K562 (cell line): ENCODE measurements around the gene NRF1. TPM values are rescaled to one million over a fixed set of nuclear protein-coding genes. Genes with fewer than 3 reads are reported as not detected.
A peak's percentile ranks its signal among the peaks of the same experiment; 100 is the strongest.

Source experiments
- ATAC-seq: fragments of 200-7000 bp; cut with Tn5 transposase; 3 replicates; pipeline ENCODE4 v1.9.1; 2020; ENCODE audit warnings: moderate library complexity
- BruUV-seq: library from RNA; stranded (reverse); fragments of 400-500 nt; replicated peaks from 2 replicates; lab custom pipeline; 2021; lab: Mats Ljungman, UMichigan
- CTCF ChIA-PET: fragments of 300-600 bp; formaldehyde crosslinking; extraction: SDS; loops from one replicate; lab custom pipeline; 2021; ENCODE audit warnings: low intra/inter-chr PET ratio; lab: Yijun Ruan, JAX
- POLR2A ChIA-PET: fragments of 300-600, 350-650 bp; sonication (Branson Sonifier 250); formaldehyde crosslinking; extraction: SDS; loops from one replicate; lab custom pipeline; 2021; ENCODE audit warnings: antibody characterized with exemption, inconsistent platforms; lab: Yijun Ruan, JAX
- DNase-seq, 4 experiments: peaks; one replicate each; pipeline versions ENCODE4 v3.0.0 to v3.0.0-alpha.2; 2011 to 2018; ENCODE audit warnings: low spot score in 3 of 4, mixed read lengths in 3 of 4; ENCODE audit errors: extremely low read depth in 1 of 4
- FAIRE-seq: peaks from 2 replicates; lab custom pipeline; 2011; peaks lifted over from hg19 to GRCh38; lab: Jason Lieb, UNC
- H2AFZ ChIP-seq: 2 replicates; pipeline ENCODE4 v1.6.0; 2011; ENCODE audit warnings: low read depth, low read length, control low read depth, inconsistent platforms
- H3K27ac ChIP-seq: fragments of 200-600 bp; 3 replicates; pipeline ENCODE4 v1.8.0; 2011; ENCODE audit warnings: low read depth, mild to moderate bottlenecking, control low read depth, inconsistent platforms, low read length, moderate library complexity, mixed read lengths; ENCODE audit errors: extremely low read depth
- H3K27me3 ChIP-seq, 2 experiments: fragments of 300-600 bp in 1 of 2; 2 replicates in 1 of 2; 3 replicates in 1 of 2; pipeline versions ENCODE4 v1.6.0 to v1.8.0; 2011; ENCODE audit warnings: inconsistent platforms in 2 of 2, low read length in 2 of 2, mild to moderate bottlenecking in 1 of 2, mixed read lengths in 1 of 2, moderate library complexity in 1 of 2; ENCODE audit not compliant: control insufficient read depth in 2 of 2, insufficient read depth in 2 of 2
- H3K36me3 ChIP-seq: fragments of 300-600 bp; 3 replicates; pipeline ENCODE4 v1.8.0; 2011; ENCODE audit warnings: mild to moderate bottlenecking, low read length, inconsistent platforms; ENCODE audit not compliant: control insufficient read depth, insufficient read depth
- H3K4me1 ChIP-seq, 2 experiments: fragments of 200-600 bp in 1 of 2; replicated peaks in 1 of 2; 2 replicates in 1 of 2; 3 replicates in 1 of 2; pipeline versions ENCODE4 v1.5.1 to v1.8.0; 2011; ENCODE audit warnings: inconsistent platforms in 2 of 2, low read length in 2 of 2, mild to moderate bottlenecking in 1 of 2, mixed read lengths in 1 of 2, moderate library complexity in 1 of 2; ENCODE audit not compliant: control insufficient read depth in 2 of 2, insufficient read depth in 2 of 2
- H3K4me2 ChIP-seq: 2 replicates; pipeline ENCODE4 v1.6.1; 2011; ENCODE audit warnings: low read length, control low read depth, inconsistent platforms, mixed read lengths; ENCODE audit not compliant: insufficient read depth
- H3K4me3 ChIP-seq: fragments of 200-600 bp; sonication (generic), shearing (Covaris generic); 2 replicates; pipeline ENCODE4 v1.5.1; 2016; ENCODE audit warnings: control low read depth, inconsistent platforms
- H3K79me2 ChIP-seq: fragments of 200-600 bp; 3 replicates; pipeline ENCODE4 v1.8.0; 2011; ENCODE audit warnings: low read length, inconsistent platforms; ENCODE audit not compliant: control insufficient read depth, insufficient read depth
- H3K9ac ChIP-seq, 2 experiments: 2 replicates each; pipeline versions ENCODE4 v1.6.0 to v1.6.1; 2011; ENCODE audit warnings: low read depth in 2 of 2, low read length in 2 of 2, control low read depth in 1 of 2, inconsistent platforms in 1 of 2, mild to moderate bottlenecking in 1 of 2, mixed read lengths in 1 of 2; ENCODE audit not compliant: insufficient read depth in 1 of 2
- H3K9me1 ChIP-seq: one replicate; pipeline ENCODE4 v1.6.0; 2011; ENCODE audit warnings: inconsistent platforms, mild to moderate bottlenecking, low read length, moderate library complexity; ENCODE audit not compliant: control insufficient read depth, insufficient read depth
- H3K9me3 ChIP-seq: replicated peaks from 2 replicates; pipeline ENCODE4 v1.5.1; 2011; ENCODE audit warnings: low read depth, low read length, inconsistent platforms; ENCODE audit not compliant: control insufficient read depth, insufficient read depth
- H4K20me1 ChIP-seq: replicated peaks from 2 replicates; pipeline ENCODE4 v1.6.1; 2011; ENCODE audit warnings: low read length, inconsistent platforms, mixed read lengths; ENCODE audit not compliant: control insufficient read depth, insufficient read depth
- COPS2 ChIP-seq: fragments of 450-650 bp; conservative IDR thresholded peaks from 2 replicates; pipeline ENCODE4 v1.6.1; 2016; ENCODE audit warnings: mild to moderate bottlenecking, moderate library complexity
- CXXC5 ChIP-seq: fragments of 250-450 bp; sonication (Bioruptor Pico); IDR thresholded peaks from 2 replicates; pipeline ENCODE4 v1.8.0; 2022; ENCODE audit warnings: inconsistent platforms, mild to moderate bottlenecking, moderate library complexity
- MEIS2 ChIP-seq: fragments of 450-650 bp; IDR thresholded peaks from 2 replicates; pipeline ENCODE4 v1.6.1; 2014; ENCODE audit warnings: mild to moderate bottlenecking; ENCODE audit not compliant: partially characterized antibody
- NBN ChIP-seq: fragments of 450-650 bp; IDR thresholded peaks from 2 replicates; pipeline ENCODE4 v1.6.1; 2016; ENCODE audit warnings: low read depth, mild to moderate bottlenecking
- NR2C1 ChIP-seq, 2 experiments: fragments of 450-650 bp; IDR thresholded peaks; 2 replicates each; pipeline ENCODE4 v1.6.1; 2017; ENCODE audit warnings: mild to moderate bottlenecking in 2 of 2, antibody characterized with exemption in 1 of 2, inconsistent platforms in 1 of 2, missing compliant biosample characterization in 1 of 2, missing genetic modification characterization in 1 of 2
- PHB ChIP-seq: fragments of 250-450 bp; sonication (Bioruptor Pico); IDR thresholded peaks from 2 replicates; pipeline ENCODE4 v1.5.0; 2021
- RBFOX2 ChIP-seq: fragments of 200-400 bp; formaldehyde crosslinking; IDR thresholded peaks from 2 replicates; pipeline ENCODE4 v1.6.1; 2017; ENCODE audit warnings: low read depth, mild to moderate bottlenecking, low read length, moderate library complexity
- SP2 ChIP-seq: IDR thresholded peaks from 2 replicates; pipeline ENCODE4 v1.6.1; 2011; ENCODE audit warnings: mild to moderate bottlenecking, low read depth, low read length, moderate library complexity; ENCODE audit not compliant: poor library complexity, severe bottlenecking; ENCODE audit errors: extremely low read depth
- ZKSCAN1 ChIP-seq: fragments of 150-350 bp; IDR thresholded peaks from 2 replicates; pipeline ENCODE4 v1.6.1; 2016; ENCODE audit warnings: low read depth, low read length
- ZNF174 ChIP-seq: fragments of 250-450 bp; sonication (Bioruptor Pico); IDR thresholded peaks from 2 replicates; pipeline ENCODE4 v1.4.0; 2020; ENCODE audit warnings: mild to moderate bottlenecking
- WGBS: fragments of 100-300 bp; shearing (Covaris generic); methylation state at CpG from one replicate; pipeline ENCODE4 v1.1.6; 2016; ENCODE audit warnings: low coverage, mixed read lengths; ENCODE audit not compliant: insufficient coverage; ENCODE audit errors: missing lambda C conversion rate; 5-methylcytosine and 5-hydroxymethylcytosine counted together
- in situ Hi-C: fragments of 300-500 bp; cut with MboI; formaldehyde crosslinking; loops from 4 replicates; pipeline ENCODE4 v1.15.0; 2018; ENCODE audit warnings: inconsistent platforms, mixed read lengths
- intact Hi-C: fragments of 100-400 bp; cut with micrococcal nuclease; formaldehyde crosslinking; loops from 2 replicates; pipeline ENCODE4 v1.14.2; 2022
- polyA plus RNA-seq, 8 experiments: library from polyadenylated mRNA; depleted of rRNA in 4 of 8; stranded (reverse) in 5 of 8; unstranded in 3 of 8; fragments of >200 nt; fragmentation: Nextera tagmentation in 2 of 8; fragmentation: Illumina TruSeq in 1 of 8; extraction: Ambion mirVana in 2 of 8; extraction: Trizol in 1 of 8; gene quantifications; 2 replicates each; pipeline versions ENCODE4 v1.2.1 to v1.2.3, GENCODE V29; 2011 to 2014; ENCODE audit warnings: inconsistent platforms in 1 of 8, missing spikeins in 1 of 8
- total RNA-seq, 7 experiments: library from RNA; depleted of rRNA in 6 of 7; stranded (reverse); fragments of >200 nt in 6 of 7; fragmentation: Illumina TruSeq in 2 of 7; extraction: Trizol in 2 of 7; gene quantifications; 2 replicates each; pipeline versions ENCODE4 v1.2.1 to v1.2.3, GENCODE V29; 2011 to 2021; ENCODE audit warnings: low replicate concordance in 1 of 7
- TF ChIP-seq, protein P1 (sequence below): sonication (generic); formaldehyde crosslinking; IDR thresholded peaks from 2 replicates; pipeline ENCODE4 v1.9.0; 2022; ENCODE audit warnings: mild to moderate bottlenecking, missing genetic modification reagents
- TF ChIP-seq, protein P2 (sequence below): sonication (generic); formaldehyde crosslinking; IDR thresholded peaks from 2 replicates; pipeline ENCODE4 v1.8.0; 2023; ENCODE audit warnings: missing genetic modification reagents, mild to moderate bottlenecking, borderline replicate concordance
- TF ChIP-seq, protein P3 (sequence below): fragments of 450-650 bp; conservative IDR thresholded peaks from 2 replicates; pipeline ENCODE4 v1.6.1; 2016; ENCODE audit warnings: missing genetic modification characterization, low read depth, mild to moderate bottlenecking, control low read depth, missing compliant biosample characterization

Gene NRF1
- total and polyA plus RNA-seq, 9 of the 15 experiments (the other 6 are each of a cell fraction or from before 2014, with no cell fraction given), result 8.6 to 28.8 (median 20.3) TPM

DNA sequence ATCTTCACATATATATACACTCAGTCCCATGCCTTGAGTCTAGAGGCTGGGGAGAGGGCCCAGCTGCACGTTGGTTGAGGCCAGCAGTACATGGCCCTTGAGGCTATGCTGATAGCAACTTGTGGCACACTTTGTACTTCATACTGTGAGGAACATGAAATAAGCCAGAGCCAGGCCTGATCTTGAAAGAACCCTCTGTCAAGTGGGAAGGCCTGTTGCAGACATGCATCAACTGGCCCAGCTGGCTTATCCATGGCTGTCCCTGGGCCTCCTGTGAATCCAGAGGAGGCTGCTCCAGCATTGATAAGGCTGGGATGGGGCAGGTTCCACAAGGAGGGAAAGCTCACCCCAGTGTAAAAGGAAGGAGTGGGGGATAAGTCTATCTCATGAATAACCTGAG is 140.4 kb downstream of the NRF1 start:
- ATAC-seq (peak; percentile 8), FAIRE-seq (no peak)
- intact Hi-C loops, result no loop called here
- TF ChIP-seq MEIS2, result no peak
- TF ChIP-seq PHB (CRISPR knock-in tag), result no peak
- TF ChIP-seq NR2C1 (IDR thresholded peaks at IDR 0.05), result no peak
- TF ChIP-seq NR2C1 (tag; IDR thresholded peaks at IDR 0.05), result no peak
- TF ChIP-seq ZNF174 (CRISPR knock-in tag), result no peak
- no peak for TF ChIP-seq SP2
- TF ChIP-seq, protein P1, sequence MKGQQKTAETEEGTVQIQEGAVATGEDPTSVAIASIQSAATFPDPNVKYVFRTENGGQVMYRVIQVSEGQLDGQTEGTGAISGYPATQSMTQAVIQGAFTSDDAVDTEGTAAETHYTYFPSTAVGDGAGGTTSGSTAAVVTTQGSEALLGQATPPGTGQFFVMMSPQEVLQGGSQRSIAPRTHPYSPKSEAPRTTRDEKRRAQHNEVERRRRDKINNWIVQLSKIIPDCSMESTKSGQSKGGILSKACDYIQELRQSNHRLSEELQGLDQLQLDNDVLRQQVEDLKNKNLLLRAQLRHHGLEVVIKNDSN (CRISPR knock-in tag), result no peak
- TF ChIP-seq, protein P2, sequence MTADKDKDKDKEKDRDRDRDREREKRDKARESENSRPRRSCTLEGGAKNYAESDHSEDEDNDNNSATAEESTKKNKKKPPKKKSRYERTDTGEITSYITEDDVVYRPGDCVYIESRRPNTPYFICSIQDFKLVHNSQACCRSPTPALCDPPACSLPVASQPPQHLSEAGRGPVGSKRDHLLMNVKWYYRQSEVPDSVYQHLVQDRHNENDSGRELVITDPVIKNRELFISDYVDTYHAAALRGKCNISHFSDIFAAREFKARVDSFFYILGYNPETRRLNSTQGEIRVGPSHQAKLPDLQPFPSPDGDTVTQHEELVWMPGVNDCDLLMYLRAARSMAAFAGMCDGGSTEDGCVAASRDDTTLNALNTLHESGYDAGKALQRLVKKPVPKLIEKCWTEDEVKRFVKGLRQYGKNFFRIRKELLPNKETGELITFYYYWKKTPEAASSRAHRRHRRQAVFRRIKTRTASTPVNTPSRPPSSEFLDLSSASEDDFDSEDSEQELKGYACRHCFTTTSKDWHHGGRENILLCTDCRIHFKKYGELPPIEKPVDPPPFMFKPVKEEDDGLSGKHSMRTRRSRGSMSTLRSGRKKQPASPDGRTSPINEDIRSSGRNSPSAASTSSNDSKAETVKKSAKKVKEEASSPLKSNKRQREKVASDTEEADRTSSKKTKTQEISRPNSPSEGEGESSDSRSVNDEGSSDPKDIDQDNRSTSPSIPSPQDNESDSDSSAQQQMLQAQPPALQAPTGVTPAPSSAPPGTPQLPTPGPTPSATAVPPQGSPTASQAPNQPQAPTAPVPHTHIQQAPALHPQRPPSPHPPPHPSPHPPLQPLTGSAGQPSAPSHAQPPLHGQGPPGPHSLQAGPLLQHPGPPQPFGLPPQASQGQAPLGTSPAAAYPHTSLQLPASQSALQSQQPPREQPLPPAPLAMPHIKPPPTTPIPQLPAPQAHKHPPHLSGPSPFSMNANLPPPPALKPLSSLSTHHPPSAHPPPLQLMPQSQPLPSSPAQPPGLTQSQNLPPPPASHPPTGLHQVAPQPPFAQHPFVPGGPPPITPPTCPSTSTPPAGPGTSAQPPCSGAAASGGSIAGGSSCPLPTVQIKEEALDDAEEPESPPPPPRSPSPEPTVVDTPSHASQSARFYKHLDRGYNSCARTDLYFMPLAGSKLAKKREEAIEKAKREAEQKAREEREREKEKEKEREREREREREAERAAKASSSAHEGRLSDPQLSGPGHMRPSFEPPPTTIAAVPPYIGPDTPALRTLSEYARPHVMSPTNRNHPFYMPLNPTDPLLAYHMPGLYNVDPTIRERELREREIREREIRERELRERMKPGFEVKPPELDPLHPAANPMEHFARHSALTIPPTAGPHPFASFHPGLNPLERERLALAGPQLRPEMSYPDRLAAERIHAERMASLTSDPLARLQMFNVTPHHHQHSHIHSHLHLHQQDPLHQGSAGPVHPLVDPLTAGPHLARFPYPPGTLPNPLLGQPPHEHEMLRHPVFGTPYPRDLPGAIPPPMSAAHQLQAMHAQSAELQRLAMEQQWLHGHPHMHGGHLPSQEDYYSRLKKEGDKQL (CRISPR knock-in tag), result no peak
- TF ChIP-seq COPS2, result no peak
- TF ChIP-seq CXXC5, result 0 out of 2 replicates have a peak, but pooled peaks have one; percentile 23
- TF ChIP-seq RBFOX2, result no peak
- no peak for TF ChIP-seq NBN
- TF ChIP-seq ZKSCAN1, result no peak
- TF ChIP-seq, protein P3, sequence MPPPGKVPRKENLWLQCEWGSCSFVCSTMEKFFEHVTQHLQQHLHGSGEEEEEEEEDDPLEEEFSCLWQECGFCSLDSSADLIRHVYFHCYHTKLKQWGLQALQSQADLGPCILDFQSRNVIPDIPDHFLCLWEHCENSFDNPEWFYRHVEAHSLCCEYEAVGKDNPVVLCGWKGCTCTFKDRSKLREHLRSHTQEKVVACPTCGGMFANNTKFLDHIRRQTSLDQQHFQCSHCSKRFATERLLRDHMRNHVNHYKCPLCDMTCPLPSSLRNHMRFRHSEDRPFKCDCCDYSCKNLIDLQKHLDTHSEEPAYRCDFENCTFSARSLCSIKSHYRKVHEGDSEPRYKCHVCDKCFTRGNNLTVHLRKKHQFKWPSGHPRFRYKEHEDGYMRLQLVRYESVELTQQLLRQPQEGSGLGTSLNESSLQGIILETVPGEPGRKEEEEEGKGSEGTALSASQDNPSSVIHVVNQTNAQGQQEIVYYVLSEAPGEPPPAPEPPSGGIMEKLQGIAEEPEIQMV (tag), result no peak

More for the DNA sequence above, 140.4 kb downstream of the NRF1 start:
- Histone ChIP-seq H3K27me3 (no peaks in the 10 kb centered on the region), H3K27ac (no peak overlapping the region), H3K9me1 (no peaks in the 10 kb centered on the region), H3K4me2 (no peak overlapping the region), H3K9me3 (no peaks in the 10 kb centered on the region), H3K79me2 (no peaks in the 10 kb centered on the region), H3K4me3 (no peak overlapping the region), H3K9ac (peak overlapping the region in 1 of 2 experiments; percentile 11; a peak in 1 of 4 replicates), H3K4me1 (peaks cover 3 to 28% of the 10 kb centered on the region in 2 experiments; a peak in 3 of 5 replicates), H4K20me1 (no peaks in the 10 kb centered on the region), H3K36me3 (peaks cover 25% of the 10 kb centered on the region; the same call in 2 of the 3 replicates), H2AFZ (no peak overlapping the region)
- in situ Hi-C loops, result no loop called here
- 44% methylated on average over 1 of the region's 1 CpG for WGBS
- ChIA-PET CTCF (no interaction called here), POLR2A (interaction anchor here (0.5 to 1.4 kb wide), 4 partner anchors 9 to 1661 kb away, joined by 3 to 4 read pairs (median 4); no protein-coding TSS in a partner anchor)
- DNase-seq, result peak in 3 of 4 experiments; percentile 49 to 57 (median 52)
- no TSS peak for BruUV-seq
